ENCODE results near the gene DPEP1. TPM values are rescaled to one million over a fixed set of nuclear protein-coding genes. Genes with fewer than 3 reads are reported as not detected.
A peak's percentile ranks its signal among the peaks of the same experiment; 100 is the strongest.

DPEP1 gene
- polyA plus RNA-seq, 1 donor (not counting 4 experiments of a cell fraction or from before 2014, with no cell fraction given): 0.13 TPM

DNA sequence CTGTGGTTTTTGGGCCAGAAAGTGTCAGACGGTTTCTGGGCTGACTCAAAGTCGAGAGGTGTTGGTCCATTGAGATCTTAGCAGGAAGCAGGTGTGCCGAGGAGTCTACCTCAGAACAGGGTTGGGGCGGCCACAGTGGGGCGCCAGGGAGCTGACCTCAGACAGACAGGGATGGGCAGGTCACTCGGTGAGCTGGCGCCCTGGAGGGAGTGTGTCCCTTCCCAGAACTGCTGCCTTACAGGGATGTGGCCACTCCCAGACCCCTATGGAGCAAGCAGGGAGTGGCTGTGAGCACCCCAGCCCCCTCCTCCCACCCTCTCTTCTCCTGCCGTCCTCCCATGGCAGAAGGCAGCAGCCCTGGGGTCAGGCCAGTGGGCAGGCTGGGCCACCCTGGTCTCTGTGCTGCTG is 14.0 kb upstream of the DPEP1 start:
- TF ChIP-seq EZH2 (IDR thresholded peaks at IDR 0.05; ENCODE audit: low read length): no peak
- TF ChIP-seq, protein P1, sequence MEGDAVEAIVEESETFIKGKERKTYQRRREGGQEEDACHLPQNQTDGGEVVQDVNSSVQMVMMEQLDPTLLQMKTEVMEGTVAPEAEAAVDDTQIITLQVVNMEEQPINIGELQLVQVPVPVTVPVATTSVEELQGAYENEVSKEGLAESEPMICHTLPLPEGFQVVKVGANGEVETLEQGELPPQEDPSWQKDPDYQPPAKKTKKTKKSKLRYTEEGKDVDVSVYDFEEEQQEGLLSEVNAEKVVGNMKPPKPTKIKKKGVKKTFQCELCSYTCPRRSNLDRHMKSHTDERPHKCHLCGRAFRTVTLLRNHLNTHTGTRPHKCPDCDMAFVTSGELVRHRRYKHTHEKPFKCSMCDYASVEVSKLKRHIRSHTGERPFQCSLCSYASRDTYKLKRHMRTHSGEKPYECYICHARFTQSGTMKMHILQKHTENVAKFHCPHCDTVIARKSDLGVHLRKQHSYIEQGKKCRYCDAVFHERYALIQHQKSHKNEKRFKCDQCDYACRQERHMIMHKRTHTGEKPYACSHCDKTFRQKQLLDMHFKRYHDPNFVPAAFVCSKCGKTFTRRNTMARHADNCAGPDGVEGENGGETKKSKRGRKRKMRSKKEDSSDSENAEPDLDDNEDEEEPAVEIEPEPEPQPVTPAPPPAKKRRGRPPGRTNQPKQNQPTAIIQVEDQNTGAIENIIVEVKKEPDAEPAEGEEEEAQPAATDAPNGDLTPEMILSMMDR (optimal IDR thresholded peaks at IDR 0.05 in 1 of 3, IDR thresholded peaks at IDR 0.05 in 1 of 3, conservative IDR thresholded peaks at IDR 0.05 in 1 of 3; ENCODE audit: extremely low read depth in 1 of 3, insufficient read depth in 2 of 3, low read length in 3 of 3): peak; percentile 53 to 82 (median 74)
- no peak overlapping the region for H3K9ac ChIP-seq (ENCODE audit: control insufficient read depth, extremely low read depth, insufficient read depth, low read length)
- no peak overlapping the region for H3K4me3 ChIP-seq (ENCODE audit: control insufficient read depth in 2 of 3, extremely low read depth in 1 of 3, insufficient read depth in 2 of 3, low read depth in 1 of 3, low read length in 3 of 3)
- no peak overlapping the region for H3K27ac ChIP-seq (ENCODE audit: control insufficient read depth, insufficient read depth, low read length)
- H4K20me1 ChIP-seq (ENCODE audit: control insufficient read depth, extremely low read depth, insufficient read depth, low read length): no peaks in the 10 kb centered on the region
- H3K79me2 ChIP-seq (ENCODE audit: control insufficient read depth, insufficient read depth, low read length): no peaks in the 10 kb centered on the region
- no peak overlapping the region for H3K4me2 ChIP-seq (ENCODE audit: control insufficient read depth, extremely low read depth, insufficient read depth, low read depth, low read length)
- no peaks in the 10 kb centered on the region for H3K36me3 ChIP-seq (ENCODE audit: control insufficient read depth in 2 of 2, extremely low read depth in 1 of 2, insufficient read depth in 2 of 2, low read length in 2 of 2)
- H2AFZ ChIP-seq (ENCODE audit: control insufficient read depth, low read length): no peak overlapping the region
- DNase-seq (ENCODE audit: low read depth, low spot score) (no peak), FAIRE-seq (peak; percentile 56)
- H3K9me1 ChIP-seq (ENCODE audit: control insufficient read depth, extremely low read depth, insufficient read depth, low read length): no peaks in the 10 kb centered on the region
- H3K27me3 ChIP-seq (ENCODE audit: control insufficient read depth, extremely low read depth, insufficient read depth, low read length): no peaks in the 10 kb centered on the region
- peaks cover 32% of the 10 kb centered on the region for H3K4me1 ChIP-seq (ENCODE audit: control insufficient read depth, extremely low read depth, insufficient read depth, low read length)
- H3K9me3 ChIP-seq (ENCODE audit: control insufficient read depth, low read depth, low read length): no peaks in the 10 kb centered on the region
- dilution Hi-C loops (cut with MboI; ENCODE audit: extremely low pct_ligation_motif_present, low sequenced_read_pairs): no loop called here

DNA sequence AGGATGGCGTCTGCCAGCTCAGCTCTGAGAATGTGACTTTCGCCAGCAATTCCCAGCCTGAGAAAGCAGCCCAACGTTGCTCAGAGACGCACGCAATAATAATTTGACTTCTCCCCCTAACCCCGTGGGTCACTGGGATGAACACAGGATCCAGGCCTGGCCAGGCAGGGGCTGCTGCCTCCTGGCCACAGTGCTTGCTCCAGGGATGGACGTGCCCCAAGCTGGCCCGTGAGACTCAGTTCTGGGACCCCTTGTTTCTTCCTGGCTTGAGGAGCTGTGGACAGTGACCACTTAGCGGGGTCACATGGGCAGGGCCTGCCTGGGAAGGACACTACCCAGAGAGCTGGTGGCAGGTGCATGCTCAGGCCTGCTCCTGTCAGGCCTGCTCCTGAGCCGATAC is 13.5 kb upstream of the DPEP1 start:
- Histone ChIP-seq H3K4me3 (ENCODE audit: control insufficient read depth in 2 of 3, extremely low read depth in 1 of 3, insufficient read depth in 2 of 3, low read depth in 1 of 3, low read length in 3 of 3) (no peak overlapping the region), H3K9me3 (ENCODE audit: control insufficient read depth, low read depth, low read length) (no peaks in the 10 kb centered on the region)

More for the DNA sequence above, 13.5 kb upstream of the DPEP1 start:
- no peaks in the 10 kb centered on the region for H3K9me1 ChIP-seq (ENCODE audit: control insufficient read depth, extremely low read depth, insufficient read depth, low read length)
- no peak overlapping the region for H3K27ac ChIP-seq (ENCODE audit: control insufficient read depth, insufficient read depth, low read length)
- no peak overlapping the region for H3K4me2 ChIP-seq (ENCODE audit: control insufficient read depth, extremely low read depth, insufficient read depth, low read depth, low read length)
- H3K4me1 ChIP-seq (ENCODE audit: control insufficient read depth, extremely low read depth, insufficient read depth, low read length): peaks cover 32% of the 10 kb centered on the region
- no peaks in the 10 kb centered on the region for H3K36me3 ChIP-seq (ENCODE audit: control insufficient read depth in 2 of 2, extremely low read depth in 1 of 2, insufficient read depth in 2 of 2, low read length in 2 of 2)
- FAIRE-seq: no peak
- no peaks in the 10 kb centered on the region for H3K27me3 ChIP-seq (ENCODE audit: control insufficient read depth, extremely low read depth, insufficient read depth, low read length)
- DNase-seq (ENCODE audit: low read depth, low spot score): no peak
- TF ChIP-seq, protein P1 (optimal IDR thresholded peaks at IDR 0.05 in 1 of 3, IDR thresholded peaks at IDR 0.05 in 1 of 3, conservative IDR thresholded peaks at IDR 0.05 in 1 of 3; ENCODE audit: extremely low read depth in 1 of 3, insufficient read depth in 2 of 3, low read length in 3 of 3): no peak
- no peak for TF ChIP-seq EZH2 (IDR thresholded peaks at IDR 0.05; ENCODE audit: low read length)
- dilution Hi-C loops (cut with MboI; ENCODE audit: extremely low pct_ligation_motif_present, low sequenced_read_pairs): no loop called here
- H2AFZ ChIP-seq (ENCODE audit: control insufficient read depth, low read length): no peak overlapping the region
- H3K9ac ChIP-seq (ENCODE audit: control insufficient read depth, extremely low read depth, insufficient read depth, low read length): no peak overlapping the region
- H4K20me1 ChIP-seq (ENCODE audit: control insufficient read depth, extremely low read depth, insufficient read depth, low read length): no peaks in the 10 kb centered on the region
- H3K79me2 ChIP-seq (ENCODE audit: control insufficient read depth, insufficient read depth, low read length): no peaks in the 10 kb centered on the region

Data from keratinocyte (primary cell).